ENCODE measurements around the gene ZNF430. TPM values are rescaled to one million over a fixed set of nuclear protein-coding genes. Genes with fewer than 3 reads are reported as not detected.

The ZNF430 gene
- total and polyA plus RNA-seq, 4 donors = 1.0 to 17.4 (median 8.2) TPM

GRCh38 chr19:21046489-21046888 is 26.0 kb downstream of the ZNF430 start:
- WGBS, 2 donors = 97 to 98% methylated on average over 3 of the region's 3 CpGs
- intact Hi-C loops (cut with DNase I) = no loop called here
- Histone ChIP-seq H3K4me1 (ENCODE audit: control insufficient read depth in 1 of 2, insufficient read depth in 2 of 2, low read length in 2 of 2) (no peaks in the 10 kb centered on the region), H3K9me3 (ENCODE audit: control insufficient read depth, low read length) (peaks cover 4% of the 10 kb centered on the region), H3K4me3 (ENCODE audit: low read length in 2 of 2) (no peak overlapping the region), H3K27me3 (ENCODE audit: control insufficient read depth in 1 of 2, insufficient read depth in 2 of 2, low read length in 1 of 2) (no peaks in the 10 kb centered on the region), H3K36me3 (ENCODE audit: control insufficient read depth in 1 of 2, insufficient read depth in 2 of 2, low read length in 1 of 2) (peaks cover 2 to 6% of the 10 kb centered on the region in 2 donors), H3K27ac (ENCODE audit: low read depth in 1 of 2, low read length in 2 of 2) (no peak overlapping the region)
- no peak for DNase-seq
- no peak for ATAC-seq (ENCODE audit: low FRiP score)

- Histone ChIP-seq H3K4me1 (ENCODE audit: control insufficient read depth in 1 of 2, insufficient read depth in 2 of 2, low read length in 2 of 2) (no peaks in the 10 kb centered on the region), H3K9me3 (ENCODE audit: control insufficient read depth, low read length) (peaks cover 5% of the 10 kb centered on the region), H3K36me3 (ENCODE audit: control insufficient read depth in 1 of 2, insufficient read depth in 2 of 2, low read length in 1 of 2) (peaks cover 2 to 8% of the 10 kb centered on the region in 2 donors), H3K4me3 (ENCODE audit: low read length in 2 of 2) (no peak overlapping the region), H3K27me3 (ENCODE audit: control insufficient read depth in 1 of 2, insufficient read depth in 2 of 2, low read length in 1 of 2) (no peaks in the 10 kb centered on the region), H3K27ac (ENCODE audit: low read depth in 1 of 2, low read length in 2 of 2) (no peak overlapping the region)
- no peak for DNase-seq
- no peak for ATAC-seq (ENCODE audit: low FRiP score)
- intact Hi-C loops (cut with DNase I) = no loop called here
- 90 to 95% methylated on average over 2 of the region's 2 CpGs for WGBS, 2 donors
Measured at GRCh38 chr19:21047716-21048115, 27.3 kb downstream of the ZNF430 start.

GRCh38 chr19:21052902-21053301 is 32.4 kb downstream of the ZNF430 start:
- no peak overlapping the region for H3K4me3 ChIP-seq (ENCODE audit: low read length in 2 of 2)
- H3K36me3 ChIP-seq (ENCODE audit: control insufficient read depth in 1 of 2, insufficient read depth in 2 of 2, low read length in 1 of 2) = peaks cover 7 to 8% of the 10 kb centered on the region in 2 donors

GRCh38 chr19:21065336-21065735 is 44.9 kb downstream of the ZNF430 start:
- H3K9me3 ChIP-seq (ENCODE audit: control insufficient read depth, low read length) = no peaks in the 10 kb centered on the region
- H3K4me3 ChIP-seq (ENCODE audit: low read length in 2 of 2) = no peak overlapping the region
- intact Hi-C loops (cut with DNase I) = no loop called here
- H3K27ac ChIP-seq (ENCODE audit: low read depth in 1 of 2, low read length in 2 of 2) = no peak overlapping the region
- no peaks in the 10 kb centered on the region for H3K4me1 ChIP-seq (ENCODE audit: control insufficient read depth in 1 of 2, insufficient read depth in 2 of 2, low read length in 2 of 2)
- no peaks in the 10 kb centered on the region for H3K27me3 ChIP-seq (ENCODE audit: control insufficient read depth in 1 of 2, insufficient read depth in 2 of 2, low read length in 1 of 2)
- ATAC-seq (ENCODE audit: low FRiP score) (no peak), DNase-seq (no peak)
- no peaks in the 10 kb centered on the region for H3K36me3 ChIP-seq (ENCODE audit: control insufficient read depth in 1 of 2, insufficient read depth in 2 of 2, low read length in 1 of 2)

More at GRCh38 chr19:21052902-21053301, 32.4 kb downstream of the ZNF430 start:
- no peak overlapping the region for H3K27ac ChIP-seq (ENCODE audit: low read depth in 1 of 2, low read length in 2 of 2)
- no peaks in the 10 kb centered on the region for H3K4me1 ChIP-seq (ENCODE audit: control insufficient read depth in 1 of 2, insufficient read depth in 2 of 2, low read length in 2 of 2)
- intact Hi-C loops (cut with DNase I) = no loop called here
- DNase-seq = no peak
- H3K9me3 ChIP-seq (ENCODE audit: control insufficient read depth, low read length) = peaks cover 7% of the 10 kb centered on the region
- ATAC-seq (ENCODE audit: low FRiP score) = no peak
- 98% methylated on average over 5 of the region's 5 CpGs for WGBS, 2 donors
- no peaks in the 10 kb centered on the region for H3K27me3 ChIP-seq (ENCODE audit: control insufficient read depth in 1 of 2, insufficient read depth in 2 of 2, low read length in 1 of 2)

- no peaks in the 10 kb centered on the region for H3K36me3 ChIP-seq (ENCODE audit: control insufficient read depth in 1 of 2, insufficient read depth in 2 of 2, low read length in 1 of 2)
- no peaks in the 10 kb centered on the region for H3K4me1 ChIP-seq (ENCODE audit: control insufficient read depth in 1 of 2, insufficient read depth in 2 of 2, low read length in 2 of 2)
- peak within 1 kb of the TSS in 1 of 2 donors; percentile 12 for H3K4me3 ChIP-seq (ENCODE audit: low read length in 2 of 2)
- no peaks in the 10 kb centered on the region for H3K9me3 ChIP-seq (ENCODE audit: control insufficient read depth, low read length)
- H3K27me3 ChIP-seq (ENCODE audit: control insufficient read depth in 1 of 2, insufficient read depth in 2 of 2, low read length in 1 of 2) = no peaks in the 10 kb centered on the region
- intact Hi-C loops (cut with DNase I) = no loop called here
- WGBS, 2 donors = 42 to 60% methylated on average over 37 to 38 of the region's 38 CpGs
- DNase-seq (peak; percentile 92 to 93), ATAC-seq (ENCODE audit: low FRiP score) (peak; percentile 95)
- H3K27ac ChIP-seq (ENCODE audit: low read depth in 1 of 2, low read length in 2 of 2) = no peak within 1 kb of the TSS
Measured at GRCh38 chr19:21082011-21082975, 61.8 kb downstream of the ZNF430 start, which contains the start of gene ZNF714. Gene ZNF714, plus strand, starts transcription at chr19:21082203. Its CDS starts 16,066 bp downstream, at chr19:21098269.

GRCh38 chr19:21084343-21084742 is 63.9 kb downstream of the ZNF430 start:
- WGBS, 2 donors = 90% methylated on average over 1 of the region's 1 CpG
- ATAC-seq (ENCODE audit: low FRiP score) = no peak
- intact Hi-C loops (cut with DNase I) = no loop called here

GRCh38 chr19:21087871-21088270 is 67.4 kb downstream of the ZNF430 start:
- WGBS, 2 donors = 59 to 70% methylated on average over 3 of the region's 3 CpGs
- no peaks in the 10 kb centered on the region for H3K9me3 ChIP-seq (ENCODE audit: control insufficient read depth, low read length)
- DNase-seq = no peak
- no peak for ATAC-seq (ENCODE audit: low FRiP score)
- H3K4me1 ChIP-seq (ENCODE audit: control insufficient read depth in 1 of 2, insufficient read depth in 2 of 2, low read length in 2 of 2) = no peaks in the 10 kb centered on the region
- no peaks in the 10 kb centered on the region for H3K27me3 ChIP-seq (ENCODE audit: control insufficient read depth in 1 of 2, insufficient read depth in 2 of 2, low read length in 1 of 2)
- intact Hi-C loops (cut with DNase I) = no loop called here
- H3K4me3 ChIP-seq (ENCODE audit: low read length in 2 of 2) = no peak overlapping the region
- peaks cover 0 to 2% of the 10 kb centered on the region in 2 donors for H3K36me3 ChIP-seq (ENCODE audit: control insufficient read depth in 1 of 2, insufficient read depth in 2 of 2, low read length in 1 of 2)
- H3K27ac ChIP-seq (ENCODE audit: low read depth in 1 of 2, low read length in 2 of 2) = no peak overlapping the region

More at GRCh38 chr19:21084343-21084742, 63.9 kb downstream of the ZNF430 start:
- Histone ChIP-seq H3K27me3 (ENCODE audit: control insufficient read depth in 1 of 2, insufficient read depth in 2 of 2, low read length in 1 of 2) (no peaks in the 10 kb centered on the region), H3K4me1 (ENCODE audit: control insufficient read depth in 1 of 2, insufficient read depth in 2 of 2, low read length in 2 of 2) (no peaks in the 10 kb centered on the region), H3K9me3 (ENCODE audit: control insufficient read depth, low read length) (no peaks in the 10 kb centered on the region), H3K27ac (ENCODE audit: low read depth in 1 of 2, low read length in 2 of 2) (no peak overlapping the region), H3K4me3 (ENCODE audit: low read length in 2 of 2) (no peak overlapping the region), H3K36me3 (ENCODE audit: control insufficient read depth in 1 of 2, insufficient read depth in 2 of 2, low read length in 1 of 2) (peaks cover 0 to under 1% of the 10 kb centered on the region in 2 donors)
- no peak for DNase-seq

- DNase-seq (no peak), ATAC-seq (ENCODE audit: low FRiP score) (no peak)
- Histone ChIP-seq H3K9me3 (ENCODE audit: control insufficient read depth, low read length) (no peaks in the 10 kb centered on the region), H3K27me3 (ENCODE audit: control insufficient read depth in 1 of 2, insufficient read depth in 2 of 2, low read length in 1 of 2) (no peaks in the 10 kb centered on the region), H3K36me3 (ENCODE audit: control insufficient read depth in 1 of 2, insufficient read depth in 2 of 2, low read length in 1 of 2) (peaks cover 0 to 2% of the 10 kb centered on the region in 2 donors), H3K4me3 (ENCODE audit: low read length in 2 of 2) (no peak overlapping the region), H3K4me1 (ENCODE audit: control insufficient read depth in 1 of 2, insufficient read depth in 2 of 2, low read length in 2 of 2) (no peaks in the 10 kb centered on the region), H3K27ac (ENCODE audit: low read depth in 1 of 2, low read length in 2 of 2) (no peak overlapping the region)
- intact Hi-C loops (cut with DNase I) = no loop called here
Measured at GRCh38 chr19:21092109-21092508, 71.7 kb downstream of the ZNF430 start.
